HG02981 (cell line): ENCODE data around the gene POPDC2.
"Not testable (repeated sequence)": the region's sequence is repeated elsewhere in the genome, so short reads cannot be mapped to it uniquely, and the experiment has no call there.

Experiments
- ATAC-seq: cut with Tn5 transposase; IDR thresholded peaks from one replicate; pipeline ENCODE4 v1.9.1; 2021; ENCODE audit warnings: mild to moderate bottlenecking, moderate library complexity; ENCODE audit not compliant: unreplicated experiment

Gene POPDC2

DNA sequence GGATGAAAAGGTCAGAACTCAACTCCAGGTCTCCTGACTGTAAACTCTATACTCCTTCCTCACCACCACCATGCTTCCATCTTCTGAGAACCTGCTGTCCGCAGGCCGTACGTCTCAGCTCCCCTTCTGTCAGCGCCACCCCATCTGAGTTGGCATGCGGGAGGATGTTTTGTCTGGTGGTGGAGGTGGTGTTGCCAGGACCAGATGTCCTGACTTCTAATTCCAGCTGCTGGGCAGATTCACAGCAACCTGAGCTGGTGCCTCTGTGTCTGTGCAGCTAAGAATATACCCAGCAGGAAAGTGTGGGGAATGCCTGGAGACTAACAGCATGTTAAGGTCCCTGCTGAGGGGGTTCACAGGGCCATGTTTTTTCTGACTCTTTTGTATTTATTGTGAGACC, 39.5 kb downstream of the POPDC2 start:
- ATAC-seq: no peak

DNA sequence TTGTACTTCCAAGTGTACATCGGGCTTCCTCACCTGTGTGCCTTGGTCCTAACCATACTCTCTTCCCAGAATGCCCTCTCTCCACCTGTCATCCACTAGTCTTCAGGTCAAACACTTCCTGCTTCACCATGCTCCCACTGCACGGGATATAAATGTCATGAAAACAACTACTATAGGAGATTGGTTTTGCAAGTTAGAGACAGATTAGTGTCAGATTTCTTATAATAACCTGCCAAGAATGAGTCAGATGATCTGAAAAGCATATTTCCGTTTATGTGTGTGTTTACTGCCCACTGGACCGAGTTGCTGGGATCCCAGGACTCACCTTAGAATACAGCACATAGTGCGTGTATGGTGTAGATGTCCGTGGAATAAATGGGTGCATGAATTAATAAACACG, 41.3 kb downstream of the POPDC2 start:
- ATAC-seq: no peak

DNA sequence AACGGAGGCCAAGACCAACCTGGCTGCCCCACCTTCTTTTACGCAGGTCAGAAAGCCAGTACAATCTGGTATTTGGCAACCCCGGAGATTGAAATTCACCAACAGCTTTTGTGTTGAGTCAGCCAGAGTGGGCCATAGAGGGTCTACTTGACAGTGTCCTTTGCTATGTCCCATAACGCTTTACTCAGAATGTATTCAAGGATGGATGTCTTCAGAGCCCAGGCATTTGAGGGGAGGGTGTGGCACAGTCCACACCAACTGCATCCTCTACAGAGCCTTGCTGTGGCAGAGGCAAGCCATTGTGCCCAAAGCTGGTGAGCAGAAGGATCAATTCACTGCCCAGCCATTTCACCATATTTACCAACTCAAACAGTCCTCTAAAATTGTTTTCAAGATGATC, 44.3 kb downstream of the POPDC2 start:
- ATAC-seq: no peak

DNA sequence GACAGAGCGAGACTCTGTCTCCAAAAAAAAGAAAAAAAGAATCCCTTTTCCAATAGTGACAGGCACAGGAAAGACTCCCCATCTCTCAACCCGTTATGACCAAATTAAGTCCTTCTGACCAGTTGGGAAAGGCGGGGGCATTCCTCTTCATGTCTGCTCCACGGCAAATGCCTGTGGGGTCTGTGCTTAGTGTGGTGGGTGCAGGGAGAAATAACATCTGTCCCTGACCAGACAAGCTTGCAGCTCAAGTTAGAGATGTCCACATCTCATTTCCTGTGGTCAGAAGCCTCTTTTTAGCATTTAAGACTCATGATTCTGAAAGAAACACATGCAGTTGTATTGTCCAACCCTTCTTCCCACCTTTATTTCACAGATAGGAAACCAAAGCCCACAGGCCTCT, 46.5 kb downstream of the POPDC2 start:
- no peak for ATAC-seq

DNA sequence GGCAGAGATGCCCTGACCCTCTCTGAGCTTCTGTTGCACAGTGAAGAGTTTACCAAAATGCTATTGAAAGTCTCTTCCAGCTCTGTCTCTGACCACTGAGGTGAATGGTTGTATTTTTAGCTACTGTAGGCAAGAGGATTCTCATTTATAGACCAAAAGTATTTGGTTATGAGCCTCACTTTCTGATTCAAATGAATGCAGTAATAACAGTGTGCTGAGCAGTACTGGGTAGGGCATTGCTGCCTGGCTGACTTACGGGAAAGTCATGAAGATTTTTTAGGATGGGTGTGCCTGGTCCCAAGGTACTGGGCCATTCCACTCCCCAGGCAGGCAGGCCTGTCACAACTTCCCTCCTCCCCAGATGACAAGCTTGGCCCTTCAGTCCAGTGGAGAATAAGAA, 47.2 kb downstream of the POPDC2 start:
- no peak for ATAC-seq

DNA sequence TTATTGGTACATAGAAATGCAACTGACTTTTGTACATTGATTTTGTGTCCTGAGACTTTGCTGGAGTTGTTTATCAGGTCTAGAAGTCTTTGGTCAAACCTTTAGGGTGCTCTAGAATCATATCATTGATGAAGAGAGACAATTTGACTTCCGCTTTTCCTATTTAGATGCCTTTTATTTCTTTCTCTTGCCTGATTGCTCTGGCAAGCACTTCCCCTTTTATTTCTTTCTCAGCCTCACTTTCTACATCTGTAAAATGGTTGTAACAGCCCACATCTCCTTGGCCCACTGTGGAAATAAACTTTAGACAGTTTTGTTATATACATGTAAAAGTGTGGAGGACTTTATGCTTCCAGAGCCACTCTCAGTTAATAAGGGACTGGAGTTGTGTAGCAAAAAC, 48.7 kb downstream of the POPDC2 start:
- ATAC-seq: no peak

DNA sequence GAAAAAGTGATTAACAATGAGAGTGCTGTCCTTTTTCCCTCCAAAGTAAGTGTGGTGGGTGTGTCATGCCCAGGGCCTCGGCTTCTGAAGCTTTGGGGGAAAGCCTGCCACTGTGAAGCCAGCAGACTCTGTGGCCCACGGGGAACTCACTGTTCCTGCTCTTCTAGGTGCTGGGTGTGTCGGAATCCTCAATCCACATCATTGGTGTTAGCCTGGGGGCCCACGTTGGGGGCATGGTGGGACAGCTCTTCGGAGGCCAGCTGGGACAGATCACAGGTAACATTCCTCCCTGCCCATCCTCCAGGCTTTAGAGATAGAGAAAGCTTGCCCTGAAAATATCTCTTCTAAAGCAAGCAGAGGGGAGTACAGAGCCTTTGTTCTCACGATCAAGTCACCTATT, 51.1 kb downstream of the POPDC2 start:
- no peak for ATAC-seq

DNA sequence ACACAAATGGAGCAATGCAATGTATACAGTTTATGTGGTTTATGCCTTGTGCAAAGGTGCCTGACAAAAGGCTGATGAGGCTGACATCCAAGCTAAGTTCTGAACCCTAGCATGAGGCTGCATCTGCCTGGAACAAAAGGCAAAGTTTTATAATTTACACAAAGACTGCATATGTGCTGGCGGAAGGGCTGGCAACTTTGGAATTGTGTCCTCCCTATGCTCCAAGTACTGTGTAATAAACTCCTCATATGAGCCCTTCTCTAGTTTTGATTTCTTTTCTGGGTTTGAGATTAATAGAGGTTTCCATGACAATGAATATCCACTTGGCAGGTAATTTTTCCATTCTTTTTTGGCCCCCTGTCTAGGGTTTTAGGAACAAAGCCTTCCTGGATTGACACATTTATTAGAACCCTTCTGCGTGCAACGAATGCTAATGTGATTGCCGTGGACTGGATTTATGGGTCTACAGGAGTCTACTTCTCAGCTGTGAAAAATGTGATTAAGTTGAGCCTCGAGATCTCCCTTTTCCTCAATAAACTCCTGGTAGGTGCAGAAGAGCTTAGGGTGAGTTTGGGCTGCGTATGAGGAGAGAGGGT, 51.9 kb downstream of the POPDC2 start:
- no peak for ATAC-seq

DNA sequence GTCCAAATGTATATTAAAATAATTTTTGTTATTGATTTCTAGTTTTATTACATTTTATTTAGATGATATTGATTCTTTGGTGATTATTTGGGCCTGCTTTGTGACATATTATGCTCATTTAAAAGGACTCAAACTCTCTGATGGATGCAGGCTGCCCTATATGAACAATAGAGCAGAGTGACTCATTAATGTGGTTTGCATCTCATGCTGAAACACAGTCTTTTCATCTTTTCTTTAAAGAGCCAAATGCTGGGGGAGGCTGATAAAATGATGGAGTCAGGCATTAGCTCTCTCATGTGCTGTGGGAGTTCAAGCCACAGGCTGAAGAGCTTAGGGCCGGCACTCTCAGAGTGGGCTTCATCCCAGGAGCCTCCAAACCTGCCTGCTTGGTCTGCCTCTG, 55.5 kb downstream of the POPDC2 start:
- ATAC-seq: no peak

DNA sequence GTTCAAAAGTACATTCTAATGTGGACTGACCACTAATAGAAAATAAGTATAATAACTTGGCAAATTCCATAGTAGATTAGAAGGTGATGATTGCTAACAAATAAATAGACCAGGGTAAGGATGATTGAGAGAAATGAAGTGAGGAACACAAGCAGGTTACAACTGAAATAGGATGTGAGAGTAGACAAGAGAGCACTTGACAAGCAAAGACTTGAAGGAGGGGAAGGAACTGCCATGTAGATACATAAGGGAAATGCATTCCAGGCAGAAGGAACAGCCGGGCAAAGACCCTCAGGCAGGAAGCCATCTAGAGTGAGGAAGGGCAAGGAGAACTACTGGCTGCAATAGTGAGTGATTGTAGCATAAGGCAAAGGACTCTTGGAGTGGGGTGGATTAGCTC, 57.7 kb downstream of the POPDC2 start:
- no peak for ATAC-seq

DNA sequence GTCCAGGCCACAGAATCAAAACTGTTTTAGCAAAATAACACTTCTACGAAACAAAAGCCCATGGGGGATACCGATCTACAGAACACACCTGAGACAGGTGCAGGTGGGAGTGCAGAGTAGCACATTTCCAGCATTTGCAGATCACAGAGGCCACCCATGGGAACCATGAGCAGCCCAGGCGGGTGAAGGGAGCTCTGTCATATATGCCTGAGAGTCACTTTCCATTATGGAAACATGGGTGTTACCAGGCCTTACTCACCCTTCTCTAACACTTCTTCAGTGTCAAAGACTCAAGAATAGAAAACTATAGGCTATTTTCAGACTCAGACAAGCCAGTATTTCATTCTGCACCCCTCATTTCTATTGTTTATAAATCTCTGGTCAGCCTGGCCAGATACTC, 59.2 kb downstream of the POPDC2 start:
- ATAC-seq: no peak

DNA sequence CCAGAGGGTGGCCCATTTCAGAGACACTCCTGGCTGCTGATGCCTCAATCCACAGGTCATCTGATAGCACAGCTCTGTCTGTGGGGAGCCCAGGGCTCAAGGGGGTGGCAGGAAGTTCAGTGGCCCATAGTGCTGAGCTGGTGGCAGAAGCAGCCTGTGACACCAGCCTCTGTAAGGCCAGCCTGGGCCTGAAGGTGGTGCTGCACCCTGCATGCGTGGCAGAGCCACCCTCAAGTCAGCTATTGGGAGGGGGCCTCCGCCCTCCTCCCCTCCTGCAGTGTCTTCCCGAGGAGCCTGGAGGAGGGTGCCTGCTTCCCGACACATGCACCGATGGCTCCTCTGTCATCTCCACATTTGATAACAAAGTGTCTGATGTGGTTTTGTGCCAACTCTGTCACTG, 59.7 kb downstream of the POPDC2 start:
- peak; percentile 71 for ATAC-seq

DNA sequence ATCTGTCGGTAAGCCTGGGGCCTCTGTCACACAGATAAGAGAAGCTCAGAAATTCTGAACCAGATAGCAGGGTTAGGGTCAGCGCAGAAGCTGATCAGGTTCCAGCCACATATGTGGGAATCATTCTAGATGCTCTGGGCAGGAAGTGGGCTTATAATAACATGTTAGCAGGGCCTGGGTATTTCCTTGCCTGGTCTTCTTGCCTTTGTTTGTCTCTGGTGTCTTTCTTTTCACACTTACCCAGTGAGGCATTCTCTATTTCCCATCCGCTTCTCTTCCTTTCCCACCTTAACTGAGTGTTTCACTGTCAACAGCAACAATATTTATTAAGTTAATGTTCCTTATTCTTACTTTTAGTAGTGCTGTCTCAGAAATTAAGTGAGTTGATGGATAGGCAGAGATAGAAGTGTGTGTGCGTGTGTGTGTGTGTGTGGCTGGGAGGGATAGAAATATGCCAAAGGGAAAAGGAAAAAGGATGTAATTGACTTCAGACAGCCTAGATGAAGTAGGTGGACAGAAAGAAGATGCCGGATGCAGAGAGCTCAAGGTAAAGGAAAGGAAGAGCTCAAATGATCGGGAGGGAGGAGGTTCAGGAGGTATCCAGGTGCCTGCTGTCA, 60.7 kb downstream of the POPDC2 start:
- no peak for ATAC-seq

DNA sequence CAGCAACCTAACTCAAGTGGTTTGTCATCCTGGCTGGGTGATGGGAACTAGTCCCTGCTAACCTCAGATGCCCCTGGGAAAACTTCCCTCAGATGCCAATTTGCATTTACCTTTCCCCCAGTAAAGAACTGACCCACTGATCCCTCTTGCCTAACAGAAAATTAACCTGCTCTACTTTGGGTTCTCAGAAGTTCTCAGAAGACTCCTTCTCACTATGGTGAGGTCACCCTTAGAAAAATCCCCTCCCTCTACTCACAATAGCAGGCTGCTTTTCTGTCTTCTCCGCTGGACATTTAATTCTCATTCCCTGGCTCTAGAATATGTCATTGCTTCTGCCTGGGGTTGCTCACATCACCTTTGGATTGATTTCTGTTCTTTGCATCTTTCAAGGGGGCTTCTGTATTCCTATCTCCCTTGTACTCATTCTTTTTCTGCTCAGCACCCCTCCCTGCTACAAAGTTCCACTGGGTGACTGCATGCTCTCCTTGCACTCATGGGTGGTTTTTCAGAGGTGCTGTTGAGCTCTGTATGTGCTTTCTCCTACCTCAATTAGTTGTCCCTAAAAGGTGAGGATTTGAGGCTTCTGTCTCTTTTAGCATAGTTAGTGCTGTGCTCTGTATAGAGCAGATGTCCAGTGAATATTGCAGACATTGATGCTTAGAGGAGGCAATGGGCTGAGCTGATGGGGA, 61.8 kb downstream of the POPDC2 start:
- ATAC-seq: peak; percentile 47

DNA sequence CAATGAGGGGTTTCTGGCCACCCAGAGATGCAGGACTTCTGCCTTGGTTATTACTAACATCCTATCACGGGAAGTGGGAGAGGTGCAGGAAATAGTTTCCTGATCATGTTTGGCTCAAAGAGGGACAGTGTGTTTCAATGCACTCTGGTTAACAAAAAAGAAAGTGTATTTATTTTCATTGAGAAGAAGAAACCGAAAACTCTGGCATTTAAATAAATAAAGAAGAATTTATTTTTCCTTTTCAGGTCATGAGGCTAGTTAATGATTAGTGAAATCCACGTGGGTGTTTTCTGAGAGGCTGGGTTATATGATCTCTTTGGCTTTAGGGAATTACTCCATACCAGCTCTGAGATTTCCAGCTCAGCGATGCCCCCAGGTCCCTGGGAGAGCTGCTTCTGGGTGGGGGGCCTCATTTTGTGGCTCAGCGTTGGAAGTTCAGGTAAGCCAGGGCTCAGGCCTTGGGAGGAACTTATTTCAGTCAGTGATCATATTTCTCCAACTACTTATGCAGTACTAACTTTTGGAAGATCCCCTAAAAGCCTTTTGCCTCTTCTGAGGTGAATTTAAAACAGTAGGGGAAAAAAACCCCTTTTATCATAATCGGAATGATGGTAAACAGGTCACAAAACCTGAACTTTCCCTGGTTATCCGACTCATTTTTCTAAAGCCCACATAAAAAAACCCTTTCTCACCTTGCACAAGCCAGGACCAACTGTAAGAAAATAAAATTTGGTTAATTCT, 62.7 kb downstream of the POPDC2 start, which contains the start of gene PLA1A:
PLA1A (plus strand) TSS at position 338 of the 741 bp plus-strand sequence; CDS start at position 367, 29 bp downstream.
- ATAC-seq: no peak

DNA sequence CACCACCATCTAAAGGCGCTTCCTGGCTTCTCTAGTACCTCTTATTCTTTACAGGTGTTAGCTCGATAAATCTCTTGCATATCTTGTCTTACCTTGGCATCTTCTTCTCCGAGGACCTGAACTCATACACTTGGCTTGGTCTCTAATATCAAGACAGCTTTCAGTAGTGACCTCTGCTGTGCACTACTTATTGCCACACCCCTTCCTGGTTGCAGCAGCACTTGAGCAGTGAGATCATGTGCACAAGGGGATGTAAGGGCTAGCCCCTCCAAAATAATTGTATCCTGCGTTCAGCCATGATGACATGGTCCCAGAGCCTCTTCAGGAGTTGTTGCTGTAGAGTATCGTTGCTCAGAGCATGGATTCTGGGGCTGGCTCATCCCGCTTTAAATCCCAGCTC, 64.0 kb downstream of the POPDC2 start:
- no peak for ATAC-seq

DNA sequence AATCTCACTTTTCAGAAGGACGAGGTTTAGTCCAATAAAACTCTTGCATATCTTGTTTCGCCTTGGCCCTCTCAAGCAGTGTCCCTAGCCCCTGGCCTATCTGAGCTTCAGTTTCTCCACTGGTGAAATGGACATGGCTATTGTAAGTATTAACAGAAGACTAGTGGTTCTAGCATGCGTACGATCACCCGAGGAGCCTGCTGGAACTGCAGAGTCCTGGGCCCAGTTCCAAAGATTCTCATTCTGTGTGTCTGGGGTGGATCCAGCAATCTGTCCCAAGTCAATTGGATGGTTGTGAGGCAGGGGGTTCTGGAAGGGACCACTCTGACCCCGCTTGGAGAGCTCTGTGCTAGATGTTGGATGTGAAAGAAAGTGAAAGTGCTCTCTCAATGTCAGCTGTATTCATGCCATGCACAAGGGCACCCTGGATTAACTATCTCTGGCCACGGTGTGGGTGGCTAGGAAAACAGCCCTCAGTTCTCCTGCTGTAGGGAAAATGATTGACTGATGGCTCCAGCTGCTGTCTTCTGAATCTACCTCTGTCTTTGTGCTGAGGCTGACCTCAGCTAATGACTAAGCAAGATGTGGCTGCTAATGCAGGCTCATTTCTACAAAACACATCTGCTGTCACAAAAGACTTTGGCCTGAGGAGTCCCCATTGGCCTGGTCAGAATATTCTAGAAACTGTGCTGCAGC, 64.6 kb downstream of the POPDC2 start:
- ATAC-seq: no peak

DNA sequence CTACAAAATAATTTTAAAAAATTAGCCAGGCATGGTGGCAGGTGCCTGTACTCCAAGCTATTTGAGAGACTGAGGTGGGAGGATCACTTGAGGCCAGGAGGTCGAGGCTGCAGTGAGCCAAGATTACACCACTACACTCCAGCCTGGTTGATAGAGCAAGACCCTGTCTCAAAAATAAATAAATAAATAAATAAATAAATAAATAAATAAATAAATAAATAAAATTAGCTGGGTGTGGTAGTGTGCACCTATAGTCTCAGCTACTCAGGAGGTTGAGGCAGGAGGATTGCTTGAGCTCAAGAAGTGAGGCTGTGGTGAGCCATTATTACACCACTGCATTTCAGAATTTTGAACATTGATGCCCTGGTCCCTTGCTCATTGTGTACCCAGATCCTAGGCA, 65.5 kb downstream of the POPDC2 start:
- ATAC-seq: not testable (repeated sequence)

DNA sequence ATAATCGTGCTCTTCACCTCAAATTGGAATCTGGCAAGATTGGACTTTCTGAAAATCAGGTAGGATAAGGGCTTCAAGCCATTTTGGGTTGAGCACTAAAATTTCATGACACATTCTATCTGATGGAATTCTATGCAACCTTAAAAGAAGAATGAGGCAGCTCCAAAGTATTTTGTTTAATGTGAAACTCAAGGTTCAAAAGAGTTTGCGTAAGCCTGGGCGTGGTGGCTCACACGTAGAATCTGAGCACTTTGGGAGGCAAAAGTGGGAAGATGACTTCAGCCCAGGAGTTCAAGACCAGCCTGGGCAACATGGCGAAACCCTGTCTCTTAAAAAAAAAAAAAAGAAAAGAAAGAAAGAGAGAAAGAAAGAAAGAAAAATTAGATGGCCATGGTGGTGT, 66.3 kb downstream of the POPDC2 start:
- no peak for ATAC-seq

DNA sequence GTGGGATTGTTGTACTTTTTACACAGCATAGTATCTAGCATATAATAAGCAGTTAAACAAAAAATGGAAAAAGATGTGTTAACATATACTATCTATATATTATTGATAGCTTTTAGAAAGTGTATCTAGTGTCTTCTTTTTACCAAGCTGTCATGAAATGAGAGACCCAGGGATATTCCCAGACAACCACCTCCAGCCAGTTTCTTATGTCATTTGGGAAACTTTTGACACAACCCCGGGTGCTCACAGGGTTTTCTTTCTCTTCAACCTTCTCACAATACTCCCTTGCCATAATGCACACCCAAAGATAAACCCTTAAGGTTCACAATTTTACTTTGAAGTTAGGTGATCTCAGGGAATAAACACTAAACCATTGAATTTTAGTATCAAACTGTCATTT, 67.5 kb downstream of the POPDC2 start:
- ATAC-seq: no peak
